HFF-Myc (cell line): Measurements from ENCODE around the gene NUDT7.

Experiments used
- DNase-seq: peaks from one replicate; pipeline ENCODE4 v3.0.0-alpha.2; 2011; ENCODE audit warnings: low read depth; ENCODE audit errors: extremely low read depth
- H3K4me3 ChIP-seq: replicated peaks from 2 replicates; pipeline ENCODE4 v1.5.1; 2011; ENCODE audit warnings: low read depth, mild to moderate bottlenecking, control low read depth, low read length
- TF ChIP-seq, protein P1 (sequence below): IDR thresholded peaks from 2 replicates; pipeline ENCODE4 v1.5.1; 2012; ENCODE audit warnings: mild to moderate bottlenecking, low read depth, low read length, control low read depth; ENCODE audit errors: missing control alignments

The NUDT7 gene

GRCh38 chr16:77738706-77739558, 16.6 kb downstream of the NUDT7 start:
- TF ChIP-seq, protein P1, sequence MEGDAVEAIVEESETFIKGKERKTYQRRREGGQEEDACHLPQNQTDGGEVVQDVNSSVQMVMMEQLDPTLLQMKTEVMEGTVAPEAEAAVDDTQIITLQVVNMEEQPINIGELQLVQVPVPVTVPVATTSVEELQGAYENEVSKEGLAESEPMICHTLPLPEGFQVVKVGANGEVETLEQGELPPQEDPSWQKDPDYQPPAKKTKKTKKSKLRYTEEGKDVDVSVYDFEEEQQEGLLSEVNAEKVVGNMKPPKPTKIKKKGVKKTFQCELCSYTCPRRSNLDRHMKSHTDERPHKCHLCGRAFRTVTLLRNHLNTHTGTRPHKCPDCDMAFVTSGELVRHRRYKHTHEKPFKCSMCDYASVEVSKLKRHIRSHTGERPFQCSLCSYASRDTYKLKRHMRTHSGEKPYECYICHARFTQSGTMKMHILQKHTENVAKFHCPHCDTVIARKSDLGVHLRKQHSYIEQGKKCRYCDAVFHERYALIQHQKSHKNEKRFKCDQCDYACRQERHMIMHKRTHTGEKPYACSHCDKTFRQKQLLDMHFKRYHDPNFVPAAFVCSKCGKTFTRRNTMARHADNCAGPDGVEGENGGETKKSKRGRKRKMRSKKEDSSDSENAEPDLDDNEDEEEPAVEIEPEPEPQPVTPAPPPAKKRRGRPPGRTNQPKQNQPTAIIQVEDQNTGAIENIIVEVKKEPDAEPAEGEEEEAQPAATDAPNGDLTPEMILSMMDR, result no peak
- H3K4me3 ChIP-seq, result no peak overlapping the region
- DNase-seq, result no peak

GRCh38 chr16:77739559-77739892, 17.2 kb downstream of the NUDT7 start:
- H3K4me3 ChIP-seq, result no peak overlapping the region
- TF ChIP-seq, protein P1, result no peak
- no peak for DNase-seq

GRCh38 chr16:77744141-77744540, 21.8 kb downstream of the NUDT7 start:
- TF ChIP-seq, protein P1, result no peak
- H3K4me3 ChIP-seq, result no peak overlapping the region
- no peak for DNase-seq

DNA sequence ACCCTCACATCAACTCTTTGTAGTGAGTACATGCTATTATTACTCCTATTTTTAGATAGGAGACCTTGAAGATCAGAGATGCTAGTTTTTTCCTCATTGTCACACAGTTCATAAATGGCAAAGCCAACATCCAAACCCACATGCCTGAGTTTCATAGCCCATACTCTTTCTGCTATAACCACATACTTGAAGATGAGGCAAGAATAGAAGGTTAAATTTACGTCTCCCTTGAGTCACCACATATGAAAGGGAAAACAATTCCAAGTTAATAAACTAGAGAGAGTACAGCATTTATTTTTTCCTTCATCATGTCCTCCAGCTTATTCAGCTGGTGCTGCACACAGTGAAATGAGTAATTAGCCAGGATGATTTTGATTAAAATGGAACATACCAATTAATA, 23.7 kb downstream of the NUDT7 start:
- DNase-seq, result no peak
- H3K4me3 ChIP-seq, result no peak overlapping the region
- TF ChIP-seq, protein P1, result no peak

- no peak overlapping the region for H3K4me3 ChIP-seq
- TF ChIP-seq, protein P1, result no peak
- no peak for DNase-seq
Observed at GRCh38 chr16:77748421-77749005, 26.2 kb downstream of the NUDT7 start.

DNA sequence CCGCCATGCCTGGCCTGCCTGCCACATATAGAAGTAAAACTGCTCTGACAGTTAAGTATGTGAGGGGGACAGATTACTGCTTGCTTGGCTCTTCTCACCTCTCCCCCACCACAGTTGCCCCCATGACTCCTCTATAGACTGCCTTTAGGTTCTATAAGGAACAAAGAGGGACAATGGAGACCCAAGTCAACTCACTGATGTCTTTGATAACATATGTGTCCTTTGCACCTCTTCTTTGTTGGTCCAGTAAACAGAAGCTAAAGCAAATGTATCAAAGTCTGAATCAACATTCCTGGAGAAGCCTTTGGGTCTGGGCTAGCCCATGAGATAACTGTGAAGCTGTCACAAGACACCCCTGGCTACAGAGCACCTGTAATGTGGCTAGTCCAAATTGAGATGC, 27.1 kb downstream of the NUDT7 start:
- no peak for DNase-seq
- no peak overlapping the region for H3K4me3 ChIP-seq
- TF ChIP-seq, protein P1, result no peak

DNA sequence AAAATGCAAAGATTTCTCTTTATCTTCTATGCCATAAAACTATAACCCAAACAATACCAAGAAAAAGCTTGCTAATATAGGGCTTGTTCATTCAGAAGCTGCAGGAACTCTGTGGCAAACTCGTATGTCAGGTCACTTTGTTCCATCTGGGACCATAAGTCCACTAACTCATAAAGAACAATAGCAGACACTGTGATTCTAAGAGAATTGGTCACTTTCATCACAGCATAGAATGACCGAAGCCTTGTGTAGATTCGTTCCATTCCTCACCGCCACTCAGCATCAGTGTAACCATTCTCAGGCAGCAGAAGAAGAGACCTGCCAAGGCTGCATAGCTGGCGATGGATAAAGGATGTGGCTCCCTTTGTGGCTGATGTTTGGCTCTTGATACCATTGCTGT, 35.7 kb downstream of the NUDT7 start:
- no peak overlapping the region for H3K4me3 ChIP-seq
- TF ChIP-seq, protein P1, result no peak
- no peak for DNase-seq
